H7 (cell line): ENCODE results near the gene TPCN2. TPM values are rescaled to one million over a fixed set of nuclear protein-coding genes. Genes with fewer than 3 reads are reported as not detected.

Source experiments
- DNase-seq: peaks from one replicate; pipeline ENCODE4 v3.0.0; 2012
- H3K27me3 ChIP-seq: 2 replicates; pipeline ENCODE4 v1.6.0; 2011; ENCODE audit warnings: mild to moderate bottlenecking, low read length; ENCODE audit not compliant: control insufficient read depth, insufficient read depth
- H3K36me3 ChIP-seq: replicated peaks from 2 replicates; pipeline ENCODE4 v1.5.1; 2011; ENCODE audit warnings: low read length; ENCODE audit not compliant: control insufficient read depth, insufficient read depth
- H3K4me3 ChIP-seq: 2 replicates; pipeline ENCODE4 v1.5.1; 2011; ENCODE audit warnings: low read depth, mild to moderate bottlenecking, control low read depth, low read length, moderate library complexity; ENCODE audit not compliant: insufficient read depth
- total RNA-seq: library from RNA; depleted of rRNA; stranded (reverse); fragments of >200 nt; shearing (Covaris generic); gene quantifications from 2 replicates; pipeline ENCODE4 v1.2.3, GENCODE V29; 2014

TPCN2 gene
- total RNA-seq, 1 experiment from 2014 or later, result 13.2 TPM

GRCh38 chr11:69054397-69055211, 5.9 kb downstream of the TPCN2 start:
- H3K36me3 ChIP-seq, result peaks cover 1% of the 10 kb centered on the region
- H3K4me3 ChIP-seq, result no peak overlapping the region
- DNase-seq, result peak; percentile 55
- no peaks in the 10 kb centered on the region for H3K27me3 ChIP-seq

DNA sequence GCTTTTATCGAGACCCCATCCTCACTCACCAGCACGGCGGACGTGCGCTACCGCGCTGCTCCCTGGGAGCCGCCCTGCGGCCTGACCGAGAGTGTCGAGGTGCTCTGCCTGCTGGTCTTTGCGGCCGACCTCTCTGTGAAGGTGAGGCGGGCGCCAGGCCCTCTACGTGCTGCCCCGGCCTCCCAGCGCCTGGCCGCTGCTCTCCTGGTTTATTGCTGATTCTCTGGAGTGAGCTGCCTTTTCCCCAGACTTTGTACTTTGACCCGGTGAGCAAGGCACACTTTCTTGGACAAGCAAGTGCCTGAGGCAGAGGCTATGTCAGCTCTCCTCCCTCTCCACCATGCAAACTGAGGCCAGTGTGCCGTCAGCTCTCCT, 6.5 kb downstream of the TPCN2 start:
- H3K4me3 ChIP-seq, result no peak overlapping the region
- peak; percentile 50 for DNase-seq
- H3K27me3 ChIP-seq, result no peaks in the 10 kb centered on the region
- H3K36me3 ChIP-seq, result peaks cover 1% of the 10 kb centered on the region

- no peak overlapping the region for H3K4me3 ChIP-seq
- H3K27me3 ChIP-seq, result no peaks in the 10 kb centered on the region
- peaks cover 1% of the 10 kb centered on the region for H3K36me3 ChIP-seq
- no peak for DNase-seq
Measured at GRCh38 chr11:69055598-69056516, 7.1 kb downstream of the TPCN2 start.

GRCh38 chr11:69057236-69057635, 8.5 kb downstream of the TPCN2 start:
- Histone ChIP-seq H3K4me3 (no peak overlapping the region), H3K36me3 (peaks cover 1% of the 10 kb centered on the region), H3K27me3 (no peaks in the 10 kb centered on the region)
- no peak for DNase-seq

DNA sequence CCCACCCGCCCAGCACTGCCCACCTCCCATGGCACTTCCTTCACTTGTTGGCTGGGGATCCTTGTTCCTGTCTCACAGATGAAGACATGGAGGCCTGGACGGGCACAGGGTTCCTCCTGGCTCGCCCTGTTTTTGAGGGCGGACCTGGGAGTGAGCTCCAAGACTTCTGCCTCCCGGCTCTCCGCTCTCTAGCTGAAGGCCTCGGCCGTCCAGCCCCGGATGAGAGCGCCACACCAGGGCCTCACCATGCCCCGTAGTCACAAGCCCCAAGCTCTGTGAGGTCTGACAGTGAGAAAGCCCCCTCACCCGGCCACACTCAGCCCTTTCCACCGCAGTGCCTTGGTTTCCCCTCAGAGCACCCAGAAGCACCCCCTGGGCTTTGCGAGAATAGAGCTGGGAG, 9.1 kb downstream of the TPCN2 start:
- Histone ChIP-seq H3K4me3 (no peak overlapping the region), H3K27me3 (no peaks in the 10 kb centered on the region), H3K36me3 (peaks cover 1% of the 10 kb centered on the region)
- no peak for DNase-seq

DNA sequence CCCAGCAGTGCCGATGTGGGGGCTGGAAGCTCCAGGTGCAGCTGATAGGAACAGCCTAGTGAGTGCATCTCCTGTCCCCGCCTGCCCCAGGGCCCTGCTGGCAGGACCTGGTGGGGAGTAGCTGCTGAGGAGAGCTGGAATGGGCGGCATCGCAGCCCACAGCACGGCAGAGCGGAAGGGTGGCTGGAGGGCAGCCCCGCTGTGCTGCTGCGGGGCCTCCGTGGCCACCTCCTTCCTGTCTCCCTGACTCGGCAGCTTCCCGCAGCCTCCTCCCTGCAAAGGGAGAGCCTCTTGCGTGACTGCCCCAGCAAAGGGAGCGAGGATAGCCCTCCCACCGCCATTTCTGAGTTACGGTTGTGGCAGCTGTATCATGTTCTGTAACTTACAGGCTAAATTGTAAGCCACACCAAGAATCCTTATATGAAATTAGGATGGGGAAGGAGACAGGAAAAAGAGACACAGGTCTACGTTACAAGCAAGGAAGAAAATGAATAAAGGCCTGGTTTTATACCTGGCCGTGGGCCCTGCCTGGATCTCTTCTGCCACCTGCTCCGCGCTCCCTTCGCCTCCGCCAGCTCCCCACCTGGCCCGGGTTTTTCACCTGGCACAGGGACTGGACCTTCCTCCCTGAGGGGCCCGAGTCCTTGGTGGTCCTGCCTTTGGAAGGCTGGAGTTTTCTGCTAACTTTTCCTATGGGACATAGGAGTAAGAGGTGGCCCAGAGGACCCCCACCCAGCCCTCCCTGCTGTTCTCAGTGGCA, 10.0 kb downstream of the TPCN2 start:
- H3K36me3 ChIP-seq, result peaks cover 1% of the 10 kb centered on the region
- H3K27me3 ChIP-seq, result no peaks in the 10 kb centered on the region
- no peak overlapping the region for H3K4me3 ChIP-seq
- peak; percentile 65 for DNase-seq

GRCh38 chr11:69059429-69059828, 10.7 kb downstream of the TPCN2 start:
- no peaks in the 10 kb centered on the region for H3K27me3 ChIP-seq
- peaks cover 1% of the 10 kb centered on the region for H3K36me3 ChIP-seq
- DNase-seq, result no peak
- no peak overlapping the region for H3K4me3 ChIP-seq

- no peak for DNase-seq
- Histone ChIP-seq H3K27me3 (no peaks in the 10 kb centered on the region), H3K4me3 (no peak overlapping the region), H3K36me3 (peaks cover 1% of the 10 kb centered on the region)
Measured at GRCh38 chr11:69059985-69060384, 11.3 kb downstream of the TPCN2 start.

DNA sequence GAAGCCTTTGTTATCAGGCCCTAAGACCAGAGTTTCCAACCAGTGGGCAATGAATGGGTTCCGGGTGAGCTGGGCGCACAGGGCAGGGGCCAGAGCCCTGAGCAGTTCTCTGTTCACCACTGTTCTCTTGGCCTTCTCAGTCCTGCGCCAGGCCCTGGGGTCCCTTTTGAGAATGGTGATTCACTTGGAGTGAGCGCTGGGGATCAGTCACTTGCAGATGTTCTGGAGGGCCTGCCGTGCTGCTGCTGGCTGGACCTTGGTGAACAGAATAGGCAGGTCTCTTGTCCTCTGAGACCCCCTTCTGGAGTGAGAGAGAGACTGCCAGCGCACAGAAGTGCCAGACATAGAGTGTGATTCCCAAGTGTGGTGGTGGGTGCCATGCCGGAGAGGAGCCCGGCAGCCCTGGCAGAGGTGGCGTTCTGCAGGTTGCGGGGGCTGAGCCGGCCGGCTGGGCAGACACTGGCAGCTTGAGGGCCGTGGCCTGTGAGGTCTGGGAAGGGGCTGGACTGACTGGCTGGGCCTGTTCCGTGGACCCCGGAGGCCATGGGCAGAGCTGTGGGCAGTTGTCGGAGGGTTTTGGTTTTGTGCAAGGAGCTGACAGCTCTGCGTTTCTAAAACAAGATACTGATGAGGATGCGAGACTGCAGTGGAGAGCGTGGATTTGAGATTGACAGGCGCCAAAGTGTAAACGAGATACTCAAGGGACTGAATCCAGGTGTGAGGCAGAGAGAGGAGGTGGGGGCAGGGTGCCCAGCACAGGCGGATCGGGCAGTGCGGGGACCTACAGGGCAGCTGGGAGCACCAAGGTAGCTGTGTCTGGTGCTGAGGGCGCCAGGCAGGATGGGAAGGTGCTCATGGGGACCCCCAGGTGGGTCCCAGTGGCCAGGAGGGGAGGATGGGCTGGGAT, 12.3 kb downstream of the TPCN2 start:
- DNase-seq, result no peak
- Histone ChIP-seq H3K36me3 (no peaks in the 10 kb centered on the region; the same call in none of the 2 replicates), H3K4me3 (no peak overlapping the region), H3K27me3 (no peaks in the 10 kb centered on the region)

GRCh38 chr11:69061713-69062053, 13.0 kb downstream of the TPCN2 start:
- no peak overlapping the region for H3K4me3 ChIP-seq
- no peaks in the 10 kb centered on the region for H3K27me3 ChIP-seq
- H3K36me3 ChIP-seq, result no peaks in the 10 kb centered on the region; the same call in none of the 2 replicates
- DNase-seq, result no peak

DNA sequence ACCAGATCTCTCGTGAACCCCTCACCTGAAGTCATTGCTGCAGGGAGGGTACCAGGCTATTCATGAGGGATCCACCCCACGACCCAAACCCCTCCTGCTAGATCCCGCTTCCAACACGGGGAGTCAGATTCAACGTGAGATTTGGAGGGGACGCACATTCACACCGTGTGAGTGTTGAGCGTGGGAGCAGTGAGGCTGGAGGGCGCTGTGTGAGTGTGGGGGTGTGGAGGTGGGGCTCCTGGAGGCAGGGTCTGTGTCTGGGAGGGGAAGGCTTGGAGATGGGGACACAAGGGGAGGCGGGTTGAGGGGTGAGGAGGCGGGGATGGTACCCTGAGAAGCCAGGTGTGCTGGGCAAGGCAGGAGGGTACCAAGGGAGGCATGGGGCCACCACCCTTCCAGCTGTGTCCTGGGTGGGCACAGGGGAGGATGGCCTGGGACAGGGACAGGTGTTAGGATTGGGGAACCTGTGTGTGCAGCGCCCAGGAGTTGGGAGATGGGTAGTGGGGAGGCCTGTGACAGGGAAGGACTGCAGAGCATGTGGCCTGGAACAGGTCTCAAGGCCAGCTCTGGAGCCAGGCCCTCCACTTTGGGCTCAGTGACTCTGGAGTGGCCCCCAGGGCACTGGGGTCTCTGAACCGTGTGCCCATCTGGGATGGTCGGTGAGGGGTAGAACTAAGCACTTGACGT, 13.6 kb downstream of the TPCN2 start:
- H3K27me3 ChIP-seq, result no peaks in the 10 kb centered on the region
- no peak overlapping the region for H3K4me3 ChIP-seq
- no peak for DNase-seq
- H3K36me3 ChIP-seq, result no peaks in the 10 kb centered on the region; the same call in none of the 2 replicates

- DNase-seq, result no peak
- Histone ChIP-seq H3K36me3 (no peaks in the 10 kb centered on the region; the same call in none of the 2 replicates), H3K4me3 (no peak overlapping the region), H3K27me3 (no peaks in the 10 kb centered on the region)
Measured at GRCh38 chr11:69062873-69063651, 14.3 kb downstream of the TPCN2 start.
